IMR-90 (cell line): Measurements from ENCODE around the gene C1orf141.

Experiments
- CTCF ChIP-seq: conservative IDR thresholded peaks from 2 replicates; pipeline ENCODE4 v1.5.1; 2012; ENCODE audit warnings: mild to moderate bottlenecking, low read depth, low read length, improper control_type of control experiment
- MXI1 ChIP-seq: IDR thresholded peaks from 2 replicates; pipeline ENCODE4 v1.6.1; 2012; ENCODE audit warnings: low read depth, mild to moderate bottlenecking, low read length, moderate library complexity, borderline replicate concordance

GRCh38 chr1:67103548-67103947 is 31.2 kb downstream of the C1orf141 start:
- TF ChIP-seq MXI1 (no peak), CTCF (no peak)
